ENCODE data around the gene CAMP.
"Not testable (repeated sequence)": the region's sequence is repeated elsewhere in the genome, so short reads cannot be mapped to it uniquely, and the experiment has no call there.

The CAMP gene

GRCh38 chr3:48256557-48256956 lies 33.3 kb downstream of the CAMP start:
- DNase-seq (ENCODE audit: low read depth) = no peak

GRCh38 chr3:48258530-48258929 lies 35.2 kb downstream of the CAMP start:
- DNase-seq (ENCODE audit: low read depth) = no peak

- no peak for DNase-seq (ENCODE audit: low read depth)
Observed at GRCh38 chr3:48267782-48268181, 44.5 kb downstream of the CAMP start.

- peak; percentile 73 for DNase-seq (ENCODE audit: low read depth)
Observed at GRCh38 chr3:48268381-48268935, 45.2 kb downstream of the CAMP start.

GRCh38 chr3:48268936-48269561 lies 45.8 kb downstream of the CAMP start:
- peak; percentile 38 for DNase-seq (ENCODE audit: low read depth)

GRCh38 chr3:48269592-48269991 lies 46.3 kb downstream of the CAMP start:
- DNase-seq (ENCODE audit: low read depth) = no peak

- no peak for DNase-seq (ENCODE audit: low read depth)
Observed at GRCh38 chr3:48270306-48270705, 47.0 kb downstream of the CAMP start.

- not testable (repeated sequence) for DNase-seq (ENCODE audit: low read depth)
Observed at GRCh38 chr3:48271223-48271622, 47.9 kb downstream of the CAMP start.

- DNase-seq (ENCODE audit: low read depth) = no peak
Observed at GRCh38 chr3:48271763-48272498, 48.6 kb downstream of the CAMP start.

- peak; percentile 7 for DNase-seq (ENCODE audit: low read depth)
Observed at GRCh38 chr3:48273594-48274211, 50.4 kb downstream of the CAMP start.

- no peak for DNase-seq (ENCODE audit: low read depth)
Observed at GRCh38 chr3:48274452-48274851, 51.2 kb downstream of the CAMP start.

Data from stimulated activated CD8-positive, alpha-beta memory T cell treated with anti-CD3 and anti-CD28 coated beads, Interleukin-4, amount 100 ng/mL, for 24 hours (primary cell).